HG02678 (cell line): ENCODE measurements around the gene BUD23.
"Not testable (repeated sequence)": the region's sequence is repeated elsewhere in the genome, so short reads cannot be mapped to it uniquely, and the experiment has no call there.

ENCODE experiments used
- ATAC-seq: cut with Tn5 transposase; IDR thresholded peaks from one replicate; pipeline ENCODE4 v1.9.1; 2021; ENCODE audit warnings: mild to moderate bottlenecking, moderate library complexity; ENCODE audit not compliant: unreplicated experiment

Gene BUD23

GRCh38 chr7:73700581-73701134 is 17.3 kb downstream of the BUD23 start:
- no peak for ATAC-seq

GRCh38 chr7:73701357-73701995 is 18.1 kb downstream of the BUD23 start:
- no peak for ATAC-seq

GRCh38 chr7:73702226-73702625 is 18.8 kb downstream of the BUD23 start:
- ATAC-seq: no peak

- no peak for ATAC-seq
These were observed 19.3 kb downstream of the BUD23 start for GRCh38 chr7:73702665-73703064.

- ATAC-seq: no peak
These were observed 19.8 kb downstream of the BUD23 start for GRCh38 chr7:73703225-73703624.

GRCh38 chr7:73703757-73704639 is 20.6 kb downstream of the BUD23 start:
- no peak for ATAC-seq

- ATAC-seq: no peak
These were observed 21.5 kb downstream of the BUD23 start for GRCh38 chr7:73704640-73705550.

- no peak for ATAC-seq
These were observed 22.1 kb downstream of the BUD23 start for GRCh38 chr7:73705551-73705920.

- no peak for ATAC-seq
These were observed 23.0 kb downstream of the BUD23 start for GRCh38 chr7:73706126-73707044.

- no peak for ATAC-seq
These were observed 23.7 kb downstream of the BUD23 start for GRCh38 chr7:73707045-73707631.

- ATAC-seq: no peak
These were observed 25.7 kb downstream of the BUD23 start for GRCh38 chr7:73708961-73709549.

- no peak for ATAC-seq
These were observed 29.4 kb downstream of the BUD23 start for GRCh38 chr7:73712773-73713172.

GRCh38 chr7:73713319-73713718 is 29.9 kb downstream of the BUD23 start:
- ATAC-seq: not testable (repeated sequence)

- ATAC-seq: no peak
These were observed 32.4 kb downstream of the BUD23 start for GRCh38 chr7:73715648-73716317.

- ATAC-seq: no peak
These were observed 33.0 kb downstream of the BUD23 start for GRCh38 chr7:73716318-73716890.

- ATAC-seq: no peak
These were observed 33.8 kb downstream of the BUD23 start for GRCh38 chr7:73717025-73717807.

- ATAC-seq: no peak
These were observed 34.6 kb downstream of the BUD23 start for GRCh38 chr7:73717991-73718405.
